C4-2B (cell line): Measurements from ENCODE around the gene RPL13.
A peak's percentile ranks its signal among the peaks of the same experiment; 100 is the strongest.

Experiments
- ZFX ChIP-seq: fragments of 450-650 bp; IDR thresholded peaks from 2 replicates; pipeline ENCODE4 v1.6.1; 2017
- TF ChIP-seq, protein P1 (sequence below): fragments of 450-650 bp; conservative IDR thresholded peaks from 2 replicates; pipeline ENCODE4 v1.5.1; 2017; ENCODE audit warnings: mild to moderate bottlenecking

DNA sequence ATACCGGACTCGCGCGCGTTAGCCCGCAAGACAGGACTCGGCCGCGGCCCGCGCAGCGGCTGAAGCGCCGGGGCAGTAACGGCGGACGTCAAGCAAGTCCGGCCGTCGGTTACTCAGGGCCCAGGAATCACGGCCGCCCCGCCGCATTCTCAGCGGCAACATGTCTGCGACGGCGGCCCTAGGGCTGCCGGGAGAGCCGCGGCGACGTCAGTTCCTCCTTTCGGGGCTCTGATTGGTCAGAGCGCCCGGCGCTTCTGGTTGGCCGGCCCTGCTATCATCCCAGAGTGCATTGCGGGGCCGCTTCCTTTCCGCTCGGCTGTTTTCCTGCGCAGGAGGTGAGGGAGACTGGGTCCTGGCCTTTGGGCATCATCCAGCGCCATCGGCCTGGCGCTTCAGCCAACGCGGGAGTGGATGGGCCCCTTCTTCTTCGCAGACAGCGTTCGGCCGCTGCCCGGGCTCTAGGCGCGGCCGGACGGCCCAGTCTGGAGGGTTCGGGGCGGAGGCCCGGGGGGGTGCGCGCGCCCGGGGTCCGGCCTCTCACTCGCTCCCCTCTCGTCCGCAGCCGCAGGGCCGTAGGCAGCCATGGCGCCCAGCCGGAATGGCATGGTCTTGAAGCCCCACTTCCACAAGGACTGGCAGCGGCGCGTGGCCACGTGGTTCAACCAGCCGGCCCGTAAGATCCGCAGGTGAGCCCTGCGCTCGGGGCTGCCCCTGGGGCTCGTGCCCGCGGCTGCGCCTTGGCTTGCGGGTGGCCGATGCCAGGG is at the start of gene RPL13:
- TF ChIP-seq, protein P1, sequence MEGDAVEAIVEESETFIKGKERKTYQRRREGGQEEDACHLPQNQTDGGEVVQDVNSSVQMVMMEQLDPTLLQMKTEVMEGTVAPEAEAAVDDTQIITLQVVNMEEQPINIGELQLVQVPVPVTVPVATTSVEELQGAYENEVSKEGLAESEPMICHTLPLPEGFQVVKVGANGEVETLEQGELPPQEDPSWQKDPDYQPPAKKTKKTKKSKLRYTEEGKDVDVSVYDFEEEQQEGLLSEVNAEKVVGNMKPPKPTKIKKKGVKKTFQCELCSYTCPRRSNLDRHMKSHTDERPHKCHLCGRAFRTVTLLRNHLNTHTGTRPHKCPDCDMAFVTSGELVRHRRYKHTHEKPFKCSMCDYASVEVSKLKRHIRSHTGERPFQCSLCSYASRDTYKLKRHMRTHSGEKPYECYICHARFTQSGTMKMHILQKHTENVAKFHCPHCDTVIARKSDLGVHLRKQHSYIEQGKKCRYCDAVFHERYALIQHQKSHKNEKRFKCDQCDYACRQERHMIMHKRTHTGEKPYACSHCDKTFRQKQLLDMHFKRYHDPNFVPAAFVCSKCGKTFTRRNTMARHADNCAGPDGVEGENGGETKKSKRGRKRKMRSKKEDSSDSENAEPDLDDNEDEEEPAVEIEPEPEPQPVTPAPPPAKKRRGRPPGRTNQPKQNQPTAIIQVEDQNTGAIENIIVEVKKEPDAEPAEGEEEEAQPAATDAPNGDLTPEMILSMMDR = no peak
- TF ChIP-seq ZFX = peak; percentile 88
